Midbrain (tissue), 1 donor: ENCODE data around the gene ZNF267.
"Not testable (repeated sequence)": the region's sequence is repeated elsewhere in the genome, so short reads cannot be mapped to it uniquely, and the experiment has no call there.

Experiments used
- DNase-seq: peaks from one replicate; lab custom pipeline; 2025; lab: John Stamatoyannopoulos, UW

The ZNF267 gene

GRCh38 chr16:31879937-31880321 is 6.3 kb downstream of the ZNF267 start:
- DNase-seq: no peak

- no peak for DNase-seq
These were observed 6.8 kb downstream of the ZNF267 start for GRCh38 chr16:31880322-31880979.

- no peak for DNase-seq
These were observed 12.6 kb downstream of the ZNF267 start for GRCh38 chr16:31886227-31886626.

DNA sequence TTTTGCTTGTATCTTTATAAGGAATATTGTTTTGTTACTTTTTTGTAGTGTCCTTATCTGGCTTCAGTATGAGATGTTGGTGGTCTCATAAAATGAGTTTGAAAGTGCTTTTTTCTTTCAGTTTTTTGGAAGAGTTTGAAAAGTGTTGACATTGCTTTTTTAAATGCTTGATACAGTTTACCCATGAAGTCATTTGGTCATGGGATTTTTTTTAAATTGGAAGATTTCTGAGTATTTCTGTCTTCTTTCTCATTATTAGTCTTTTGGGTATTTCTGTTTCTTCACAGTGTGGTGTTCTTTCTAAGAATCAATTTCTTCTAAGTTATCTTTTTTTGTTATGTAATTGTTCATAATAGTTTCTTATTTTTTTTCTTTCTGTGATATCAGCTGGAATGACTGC is 15.1 kb downstream of the ZNF267 start:
- DNase-seq: no peak

DNA sequence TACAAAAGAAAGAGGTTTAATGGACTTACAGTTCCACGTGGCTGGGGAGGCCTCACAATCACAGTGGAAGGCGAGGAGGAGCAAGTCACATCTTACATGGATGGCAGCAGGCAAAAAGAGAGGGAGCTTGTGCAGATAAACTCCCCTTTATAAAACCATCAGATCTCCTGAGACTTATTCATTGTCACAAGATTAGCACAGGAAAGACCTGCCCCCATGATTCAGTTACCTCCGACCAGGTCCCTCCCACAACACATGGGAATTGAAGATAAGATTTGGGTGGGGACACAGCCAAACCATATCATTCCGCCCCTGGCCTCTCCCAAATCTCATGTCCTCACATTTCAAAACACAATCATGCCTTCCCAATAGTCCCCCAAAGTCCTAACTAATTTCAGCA is 18.5 kb downstream of the ZNF267 start:
- not testable (repeated sequence) for DNase-seq

GRCh38 chr16:31893824-31894223 is 20.2 kb downstream of the ZNF267 start:
- DNase-seq: no peak

DNA sequence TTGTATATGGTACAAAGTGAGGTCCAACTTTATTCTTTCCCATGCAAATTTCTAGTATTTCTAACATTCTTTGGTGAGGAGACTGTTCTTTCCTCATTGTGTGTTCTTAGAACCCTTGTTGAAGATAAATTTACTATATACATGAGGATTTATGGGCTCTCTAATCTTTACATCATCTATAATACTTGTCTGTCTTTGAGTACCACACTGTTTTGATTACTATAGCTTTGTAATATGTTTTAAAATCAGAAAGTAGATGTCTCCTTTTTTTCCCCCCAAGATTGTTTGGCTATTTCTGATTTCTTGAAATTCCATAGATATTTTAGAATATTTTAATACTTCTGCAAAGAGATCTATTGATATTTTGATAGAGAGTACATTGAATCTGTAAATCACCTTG is 23.7 kb downstream of the ZNF267 start:
- no peak for DNase-seq

GRCh38 chr16:31899505-31899904 is 25.9 kb downstream of the ZNF267 start:
- no peak for DNase-seq

DNA sequence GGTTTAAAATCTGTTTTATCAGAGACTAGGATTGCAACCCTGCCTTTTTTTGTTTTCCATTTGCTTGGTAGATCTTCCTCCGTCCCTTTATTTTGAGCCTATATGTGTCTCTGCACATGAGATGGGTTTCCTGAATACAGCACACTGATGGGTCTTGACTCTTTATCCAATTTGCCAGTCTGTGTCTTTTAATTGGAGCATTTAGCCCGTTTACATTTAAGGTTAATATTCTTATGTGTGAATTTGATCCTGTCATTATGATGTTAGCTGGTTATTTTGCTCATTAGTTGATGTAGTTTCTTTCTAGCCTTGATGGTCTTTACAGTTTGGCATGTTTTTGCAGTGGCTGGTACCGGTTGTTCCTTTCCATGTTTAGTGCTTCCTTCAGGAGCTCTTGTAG is 31.0 kb downstream of the ZNF267 start:
- DNase-seq: not testable (repeated sequence)

GRCh38 chr16:31913668-31914067 is 40.1 kb downstream of the ZNF267 start:
- no peak for DNase-seq

DNA sequence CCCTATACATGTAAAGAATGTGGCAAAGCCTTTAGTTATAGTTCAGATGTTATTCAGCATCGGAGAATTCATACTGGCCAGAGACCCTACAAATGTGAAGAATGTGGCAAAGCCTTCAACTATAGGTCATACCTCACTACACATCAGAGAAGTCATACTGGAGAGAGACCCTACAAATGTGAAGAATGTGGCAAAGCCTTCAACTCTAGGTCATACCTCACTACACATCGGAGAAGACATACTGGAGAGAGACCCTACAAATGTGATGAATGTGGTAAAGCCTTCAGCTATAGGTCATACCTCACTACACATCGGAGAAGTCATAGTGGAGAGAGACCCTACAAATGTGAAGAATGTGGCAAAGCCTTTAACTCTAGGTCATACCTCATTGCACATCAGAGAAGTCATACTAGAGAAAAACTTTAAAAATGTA is 42.5 kb downstream of the ZNF267 start:
- no peak for DNase-seq

DNA sequence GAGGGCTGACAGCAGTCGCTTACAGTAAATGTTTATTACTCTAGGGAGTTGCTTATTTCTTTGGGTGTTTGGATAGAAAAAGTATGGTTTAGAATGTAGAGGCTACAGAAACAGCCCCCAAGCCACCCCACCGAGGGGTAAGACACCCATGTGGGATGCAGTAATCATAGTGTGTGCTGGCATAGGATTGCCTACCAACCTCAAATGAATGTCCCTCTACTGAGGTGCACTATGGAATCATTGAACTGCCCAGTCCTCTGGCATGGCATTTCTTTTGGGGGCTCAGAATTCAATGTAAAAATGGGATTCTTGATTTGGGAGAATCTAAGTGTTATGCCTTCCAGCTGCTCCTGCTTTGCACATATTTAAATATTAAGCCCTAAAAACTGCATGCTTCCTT is 46.8 kb downstream of the ZNF267 start:
- DNase-seq: no peak

DNA sequence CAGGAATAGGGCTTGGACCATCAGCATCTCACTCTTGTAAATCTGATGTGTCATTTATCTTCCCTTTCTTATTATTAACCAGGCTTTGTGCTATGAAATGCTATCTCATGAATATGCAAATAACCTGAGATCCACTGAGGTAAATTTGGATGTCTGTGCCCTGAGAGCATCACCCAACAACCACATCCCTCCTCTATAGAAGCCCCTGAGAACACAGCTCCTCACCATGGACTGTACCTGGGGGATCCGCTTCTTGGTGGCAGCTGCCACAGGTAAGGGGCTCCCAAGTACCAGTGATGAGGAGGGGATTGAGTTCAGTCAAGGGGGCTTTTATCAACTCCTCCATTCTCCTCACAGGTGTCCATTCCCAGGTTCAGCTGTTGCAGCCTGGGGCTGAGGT is 78.2 kb downstream of the ZNF267 start:
- DNase-seq: not testable (repeated sequence)

DNA sequence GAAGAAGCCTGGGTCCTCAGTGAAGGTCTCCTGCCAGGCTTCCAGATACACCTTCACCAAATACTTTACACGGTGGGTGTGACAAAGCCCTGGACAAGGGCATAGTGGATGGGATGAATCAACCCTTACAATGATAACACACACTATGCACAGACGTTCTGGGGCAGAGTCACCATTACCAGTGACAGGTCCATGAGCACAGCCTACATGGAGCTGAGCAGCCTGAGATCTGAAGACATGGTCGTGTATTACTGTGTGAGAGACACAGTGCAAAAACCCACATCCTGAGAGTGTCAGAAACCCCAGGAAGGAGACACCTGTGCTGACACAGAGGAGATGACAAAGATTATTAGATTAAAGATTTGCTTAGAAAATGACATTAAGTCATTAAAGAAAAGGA is 78.6 kb downstream of the ZNF267 start:
- not testable (repeated sequence) for DNase-seq

GRCh38 chr16:31956221-31956620 is 82.6 kb downstream of the ZNF267 start:
- not testable (repeated sequence) for DNase-seq

- not testable (repeated sequence) for DNase-seq
These were observed 86.7 kb downstream of the ZNF267 start for GRCh38 chr16:31960186-31960910.
